A673 (cell line): Measurements from ENCODE around the gene SLC22A2. TPM values are rescaled to one million over a fixed set of nuclear protein-coding genes. Genes with fewer than 3 reads are reported as not detected.

Experiments
- BruUV-seq: library from RNA; stranded (reverse); fragments of 400-500 nt; replicated peaks from 2 replicates; lab custom pipeline; 2021; lab: Mats Ljungman, UMichigan
- CTCF ChIA-PET: fragments of 300-600 bp; sonication (Branson Sonifier 250); formaldehyde crosslinking; loops from one replicate; lab custom pipeline; 2022; ENCODE audit warnings: antibody characterized with exemption; lab: Charles Lee
- POLR2A ChIA-PET: fragments of 300-600 bp; sonication (Branson Sonifier 250); formaldehyde crosslinking; loops from one replicate; lab custom pipeline; 2022; ENCODE audit warnings: antibody characterized with exemption; ENCODE audit not compliant: low non-redundant PET; lab: Charles Lee
- DNase-seq: peaks from one replicate; pipeline ENCODE4 v3.0.0-alpha.2; 2015; ENCODE audit warnings: low spot score
- H3K27ac ChIP-seq: fragments of 200-600 bp; sonication (generic); 2 replicates; pipeline ENCODE4 v1.5.1; 2016; ENCODE audit warnings: mixed run types, low read depth, mild to moderate bottlenecking, mixed read lengths, antibody characterized with exemption, low read length; ENCODE audit not compliant: poor library complexity, severe bottlenecking
- H3K27me3 ChIP-seq: fragments of 200-600 bp; sonication (generic); replicated peaks from 2 replicates; pipeline ENCODE4 v1.6.1; 2017; ENCODE audit warnings: mixed run types, low read depth, mild to moderate bottlenecking, mixed read lengths, antibody characterized with exemption, low read length; ENCODE audit not compliant: insufficient read depth, poor library complexity
- H3K36me3 ChIP-seq: fragments of 200-600 bp; sonication (generic); 2 replicates; pipeline ENCODE4 v1.6.1; 2016; ENCODE audit warnings: mixed run types, mild to moderate bottlenecking, mixed read lengths, antibody characterized with exemption, low read length; ENCODE audit not compliant: insufficient read depth, poor library complexity, severe bottlenecking
- H3K4me1 ChIP-seq: fragments of 200-600 bp; sonication (generic); 2 replicates; pipeline ENCODE4 v1.6.1; 2017; ENCODE audit warnings: mixed run types, mild to moderate bottlenecking, mixed read lengths, antibody characterized with exemption, low read length; ENCODE audit not compliant: insufficient read depth, poor library complexity, severe bottlenecking
- H3K4me3 ChIP-seq: fragments of 200-600 bp; sonication (generic); 2 replicates; pipeline ENCODE4 v1.5.1; 2016; ENCODE audit warnings: low read depth, mixed run types, mild to moderate bottlenecking, mixed read lengths, low read length; ENCODE audit not compliant: poor library complexity, severe bottlenecking
- H3K9me3 ChIP-seq: fragments of 200-600 bp; sonication (generic); 2 replicates; pipeline ENCODE4 v1.6.1; 2016; ENCODE audit warnings: mixed run types, low read depth, mild to moderate bottlenecking, mixed read lengths, antibody characterized with exemption, low read length; ENCODE audit not compliant: poor library complexity, severe bottlenecking
- CTCF ChIP-seq: fragments of 300-800, 200-600 bp; sonication (generic); conservative IDR thresholded peaks from 2 replicates; pipeline ENCODE4 v1.5.1; 2017; ENCODE audit warnings: low read depth, mild to moderate bottlenecking, antibody characterized with exemption, low read length, moderate library complexity, mixed read lengths
- EZH2 ChIP-seq: fragments of 200-600 bp; sonication (generic); IDR thresholded peaks from 2 replicates; pipeline ENCODE4 v1.6.1; 2017; ENCODE audit warnings: borderline replicate concordance, low read depth, mild to moderate bottlenecking, mixed read lengths, antibody characterized with exemption, low read length; ENCODE audit not compliant: poor library complexity, severe bottlenecking
- intact Hi-C: fragments of 100-400 bp; cut with micrococcal nuclease; formaldehyde crosslinking; loops from one replicate; pipeline ENCODE4 v1.10.0; 2022; ENCODE audit not compliant: unreplicated experiment
- total RNA-seq: library from RNA; stranded (reverse); gene quantifications from 2 replicates; pipeline ENCODE4 v1.2.3, GENCODE V29; 2021

Gene SLC22A2
- total RNA-seq, 1 experiment from 2014 or later: not detected

GRCh38 chr6:160282444-160282843, 23.8 kb upstream of the SLC22A2 start:
- ChIA-PET CTCF (no interaction called here), POLR2A (no interaction called here)
- H3K27ac ChIP-seq: no peak overlapping the region
- H3K36me3 ChIP-seq: no peaks in the 10 kb centered on the region
- intact Hi-C loops: no loop called here
- H3K27me3 ChIP-seq: no peaks in the 10 kb centered on the region
- no peak for DNase-seq
- no peak overlapping the region for H3K4me3 ChIP-seq
- no peaks in the 10 kb centered on the region for H3K9me3 ChIP-seq
- no peaks in the 10 kb centered on the region for H3K4me1 ChIP-seq
- no TSS peak for BruUV-seq
- TF ChIP-seq EZH2 (no peak), CTCF (no peak)

- Histone ChIP-seq H3K9me3 (no peaks in the 10 kb centered on the region), H3K36me3 (no peaks in the 10 kb centered on the region), H3K27ac (no peak overlapping the region), H3K4me3 (no peak overlapping the region), H3K4me1 (no peaks in the 10 kb centered on the region), H3K27me3 (no peaks in the 10 kb centered on the region)
- no TSS peak for BruUV-seq
- intact Hi-C loops: no loop called here
- POLR2A ChIA-PET: no interaction called here
- DNase-seq: no peak
- CTCF ChIA-PET: no interaction called here
- no peak for TF ChIP-seq EZH2
- TF ChIP-seq CTCF: no peak
Observed at GRCh38 chr6:160279850-160280249, 21.2 kb upstream of the SLC22A2 start.

- POLR2A ChIA-PET: no interaction called here
Observed at GRCh38 chr6:160278786-160279310, 20.2 kb upstream of the SLC22A2 start.

More at GRCh38 chr6:160278786-160279310, 20.2 kb upstream of the SLC22A2 start:
- Histone ChIP-seq H3K4me3 (no peak overlapping the region), H3K4me1 (no peaks in the 10 kb centered on the region), H3K36me3 (no peaks in the 10 kb centered on the region), H3K27me3 (no peaks in the 10 kb centered on the region), H3K27ac (no peak overlapping the region), H3K9me3 (no peaks in the 10 kb centered on the region)
- TF ChIP-seq CTCF (no peak), EZH2 (no peak)
- no TSS peak for BruUV-seq
- CTCF ChIA-PET: no interaction called here
- DNase-seq: no peak
- intact Hi-C loops: no loop called here
